GM18517 (cell line): ENCODE measurements around the gene FBP1.

Experiments
- ATAC-seq: cut with Tn5 transposase; IDR thresholded peaks from one replicate; pipeline ENCODE4 v1.9.1; 2021; ENCODE audit warnings: mild to moderate bottlenecking, moderate library complexity; ENCODE audit not compliant: unreplicated experiment

FBP1 gene

GRCh38 chr9:94639061-94639998 is at the start of gene FBP1:
Gene FBP1 (minus strand): TSS chr9:94639518. CDS start chr9:94639310, 208 bp downstream.
- ATAC-seq: no peak

- ATAC-seq: no peak
Observed at GRCh38 chr9:94687451-94687850, 48.1 kb upstream of the FBP1 start.

- no peak for ATAC-seq
Observed at GRCh38 chr9:94685359-94685758, 46.0 kb upstream of the FBP1 start.

- no peak for ATAC-seq
Observed at GRCh38 chr9:94681508-94681907, 42.2 kb upstream of the FBP1 start.

GRCh38 chr9:94680621-94681020 is 41.3 kb upstream of the FBP1 start:
- ATAC-seq: no peak

GRCh38 chr9:94680020-94680419 is 40.7 kb upstream of the FBP1 start:
- ATAC-seq: no peak

- no peak for ATAC-seq
Observed at GRCh38 chr9:94679587-94679986, 40.3 kb upstream of the FBP1 start.

- no peak for ATAC-seq
Observed at GRCh38 chr9:94677929-94678328, 38.6 kb upstream of the FBP1 start.

GRCh38 chr9:94676446-94677131 is 37.3 kb upstream of the FBP1 start:
- ATAC-seq: no peak

GRCh38 chr9:94675008-94675881 is 35.9 kb upstream of the FBP1 start:
- no peak for ATAC-seq

- ATAC-seq: no peak
Observed at GRCh38 chr9:94672811-94673487, 33.6 kb upstream of the FBP1 start.

- ATAC-seq: no peak
Observed at GRCh38 chr9:94668928-94669729, 29.8 kb upstream of the FBP1 start.

GRCh38 chr9:94668418-94668927 is 29.2 kb upstream of the FBP1 start:
- no peak for ATAC-seq

GRCh38 chr9:94666364-94667099 is 27.2 kb upstream of the FBP1 start:
- no peak for ATAC-seq

GRCh38 chr9:94665613-94666012 is 26.3 kb upstream of the FBP1 start:
- no peak for ATAC-seq

GRCh38 chr9:94664801-94665200 is 25.5 kb upstream of the FBP1 start:
- ATAC-seq: no peak

- no peak for ATAC-seq
Observed at GRCh38 chr9:94663640-94664039, 24.3 kb upstream of the FBP1 start.

GRCh38 chr9:94663140-94663539 is 23.8 kb upstream of the FBP1 start:
- ATAC-seq: no peak
